LNCAP (cell line): ENCODE results near the gene FOXA3.

Experiments used
- CTCF ChIP-seq: fragments of 450-650 bp; IDR thresholded peaks from 2 replicates; pipeline ENCODE4 v1.5.1; 2017; ENCODE audit warnings: mild to moderate bottlenecking

Gene FOXA3

GRCh38 chr19:45895519-45895972 is 31.4 kb downstream of the FOXA3 start:
- no peak for TF ChIP-seq CTCF

GRCh38 chr19:45897261-45897812 is 33.2 kb downstream of the FOXA3 start:
- no peak for TF ChIP-seq CTCF

- no peak for TF ChIP-seq CTCF
Observed at GRCh38 chr19:45899253-45899652, 35.1 kb downstream of the FOXA3 start.

- TF ChIP-seq CTCF, result no peak
Observed at GRCh38 chr19:45899919-45900589, 35.9 kb downstream of the FOXA3 start.

GRCh38 chr19:45900738-45901431 is 36.8 kb downstream of the FOXA3 start:
- no peak for TF ChIP-seq CTCF

GRCh38 chr19:45901432-45901911 is 37.3 kb downstream of the FOXA3 start:
- TF ChIP-seq CTCF, result no peak

GRCh38 chr19:45901912-45902650 is 38.0 kb downstream of the FOXA3 start, which contains the start of gene MYPOP:
TSS of gene MYPOP (minus strand) at chr19:45902613. CDS start at chr19:45901773, 840 bp downstream.
- TF ChIP-seq CTCF, result no peak
